Measurements from ENCODE around the gene MKX. TPM values are rescaled to one million over a fixed set of nuclear protein-coding genes. Genes with fewer than 3 reads are reported as not detected.

MKX gene
- total and polyA plus RNA-seq, 9 of the 15 experiments (the other 6 are each of a cell fraction or from before 2014, with no cell fraction given) = 0.07 TPM; not detected in 7

DNA sequence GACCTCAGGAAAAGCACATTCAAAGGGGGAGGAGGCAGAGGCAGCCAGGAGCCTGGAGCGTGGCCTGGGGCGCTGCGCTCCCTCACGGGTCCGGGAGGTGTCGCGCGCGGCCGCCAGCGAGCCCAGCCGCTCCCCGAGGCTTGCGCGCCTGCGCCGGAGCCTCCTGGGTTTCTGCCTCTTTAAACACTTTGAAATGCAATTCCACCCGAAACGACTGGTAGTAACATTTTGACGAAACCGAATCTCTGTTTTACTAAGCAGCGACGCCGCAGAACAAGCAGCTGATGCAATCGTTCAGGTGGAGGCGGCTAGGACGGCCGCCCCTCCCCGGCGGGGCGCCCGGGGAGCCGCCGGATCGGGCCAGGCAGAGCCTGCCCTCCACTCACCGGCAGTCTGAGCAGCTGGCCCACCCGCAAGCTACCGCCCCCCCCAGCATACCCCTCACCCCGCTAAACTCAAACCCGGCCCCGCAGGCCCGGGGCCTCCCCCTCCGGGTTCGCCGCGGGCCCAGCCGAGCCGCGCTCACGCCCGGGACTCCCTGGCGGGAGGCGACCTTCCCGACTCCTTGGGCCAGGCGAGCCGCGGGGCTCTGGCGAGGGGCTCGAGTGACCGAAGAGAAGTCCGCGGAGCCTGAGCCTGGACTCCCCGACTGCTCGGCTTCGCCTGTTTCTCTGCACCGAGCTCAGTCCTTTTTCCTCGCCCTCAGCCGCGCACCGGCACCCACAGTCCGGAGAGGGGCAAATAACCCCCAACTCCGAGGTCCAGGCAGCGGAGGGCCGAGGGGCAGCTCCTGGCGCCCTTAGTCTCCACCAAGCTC, 3.2 kb downstream of the MKX start:
- BruUV-seq (replicated peaks) = no TSS peak
- in situ Hi-C loops (cut with MboI) = loop anchor here (25.0 kb wide), 1 partner anchor 645 kb away; no protein-coding TSS in a partner anchor
- intact Hi-C loops (cut with micrococcal nuclease) = loop anchor here (1.0 kb wide), 1 partner anchor 437 kb away; no protein-coding TSS in a partner anchor
- peaks cover 11 to 31% of the 10 kb centered on the region in 2 experiments for H3K27me3 ChIP-seq (ENCODE audit: control insufficient read depth in 2 of 2, insufficient read depth in 2 of 2, low read length in 2 of 2)
- CTCF ChIA-PET (ENCODE audit: low intra/inter-chr PET ratio) = interaction anchor here (1.3 kb wide), 1 partner anchor 499 kb away, joined by 4 read pairs; no protein-coding TSS in a partner anchor
- no peaks in the 10 kb centered on the region for H3K9me3 ChIP-seq (replicated peaks; ENCODE audit: control insufficient read depth, insufficient read depth, low read depth, low read length)
- no peaks in the 10 kb centered on the region for H3K9me1 ChIP-seq (ENCODE audit: control insufficient read depth, insufficient read depth, low read length)
- peak overlapping the region; percentile 68 for H3K4me2 ChIP-seq (ENCODE audit: insufficient read depth, low read length)
- H3K27ac ChIP-seq (ENCODE audit: extremely low read depth, low read depth, low read length) = no peak overlapping the region
- H3K79me2 ChIP-seq (ENCODE audit: control insufficient read depth, insufficient read depth, low read length) = no peaks in the 10 kb centered on the region
- POLR2A ChIA-PET = no interaction called here
- H3K4me1 ChIP-seq (replicated peaks in 1 of 2; ENCODE audit: control insufficient read depth in 2 of 2, insufficient read depth in 2 of 2, low read length in 2 of 2) = peaks cover 0 to 21% of the 10 kb centered on the region in 2 experiments; a peak in 2 of 5 replicates
- no peaks in the 10 kb centered on the region for H3K36me3 ChIP-seq (ENCODE audit: control insufficient read depth, insufficient read depth, low read length)
- ATAC-seq (peak; percentile 100), FAIRE-seq (peak; percentile 86), DNase-seq (ENCODE audit: extremely low read depth in 1 of 4, low spot score in 3 of 4) (peak; percentile 74 to 78 (median 76))
- peak overlapping the region; percentile 46 for H3K4me3 ChIP-seq
- WGBS (ENCODE audit: insufficient coverage, low coverage, missing lambda C conversion rate) = 19% methylated on average over 39 of the region's 75 CpGs
- H2AFZ ChIP-seq (ENCODE audit: low read depth, low read length) = peak overlapping the region; percentile 84
- H3K9ac ChIP-seq (ENCODE audit: insufficient read depth in 1 of 2, low read depth in 2 of 2, low read length in 2 of 2) = peak overlapping the region in 1 of 2 experiments; percentile 84; a peak in 3 of 4 replicates
- no peaks in the 10 kb centered on the region for H4K20me1 ChIP-seq (replicated peaks; ENCODE audit: control insufficient read depth, insufficient read depth, low read length)
- no peak for TF ChIP-seq SMAD4 (CRISPR knock-in tag; conservative IDR thresholded peaks at IDR 0.05)
- TF ChIP-seq, protein P1, sequence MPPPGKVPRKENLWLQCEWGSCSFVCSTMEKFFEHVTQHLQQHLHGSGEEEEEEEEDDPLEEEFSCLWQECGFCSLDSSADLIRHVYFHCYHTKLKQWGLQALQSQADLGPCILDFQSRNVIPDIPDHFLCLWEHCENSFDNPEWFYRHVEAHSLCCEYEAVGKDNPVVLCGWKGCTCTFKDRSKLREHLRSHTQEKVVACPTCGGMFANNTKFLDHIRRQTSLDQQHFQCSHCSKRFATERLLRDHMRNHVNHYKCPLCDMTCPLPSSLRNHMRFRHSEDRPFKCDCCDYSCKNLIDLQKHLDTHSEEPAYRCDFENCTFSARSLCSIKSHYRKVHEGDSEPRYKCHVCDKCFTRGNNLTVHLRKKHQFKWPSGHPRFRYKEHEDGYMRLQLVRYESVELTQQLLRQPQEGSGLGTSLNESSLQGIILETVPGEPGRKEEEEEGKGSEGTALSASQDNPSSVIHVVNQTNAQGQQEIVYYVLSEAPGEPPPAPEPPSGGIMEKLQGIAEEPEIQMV (tag; conservative IDR thresholded peaks at IDR 0.05; ENCODE audit: low read depth) = peak; percentile 63; the same call in 1 of the 2 replicates
- TF ChIP-seq, protein P2, sequence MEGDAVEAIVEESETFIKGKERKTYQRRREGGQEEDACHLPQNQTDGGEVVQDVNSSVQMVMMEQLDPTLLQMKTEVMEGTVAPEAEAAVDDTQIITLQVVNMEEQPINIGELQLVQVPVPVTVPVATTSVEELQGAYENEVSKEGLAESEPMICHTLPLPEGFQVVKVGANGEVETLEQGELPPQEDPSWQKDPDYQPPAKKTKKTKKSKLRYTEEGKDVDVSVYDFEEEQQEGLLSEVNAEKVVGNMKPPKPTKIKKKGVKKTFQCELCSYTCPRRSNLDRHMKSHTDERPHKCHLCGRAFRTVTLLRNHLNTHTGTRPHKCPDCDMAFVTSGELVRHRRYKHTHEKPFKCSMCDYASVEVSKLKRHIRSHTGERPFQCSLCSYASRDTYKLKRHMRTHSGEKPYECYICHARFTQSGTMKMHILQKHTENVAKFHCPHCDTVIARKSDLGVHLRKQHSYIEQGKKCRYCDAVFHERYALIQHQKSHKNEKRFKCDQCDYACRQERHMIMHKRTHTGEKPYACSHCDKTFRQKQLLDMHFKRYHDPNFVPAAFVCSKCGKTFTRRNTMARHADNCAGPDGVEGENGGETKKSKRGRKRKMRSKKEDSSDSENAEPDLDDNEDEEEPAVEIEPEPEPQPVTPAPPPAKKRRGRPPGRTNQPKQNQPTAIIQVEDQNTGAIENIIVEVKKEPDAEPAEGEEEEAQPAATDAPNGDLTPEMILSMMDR (IDR thresholded peaks at IDR 0.05 in 2 of 3, conservative IDR thresholded peaks at IDR 0.05 in 1 of 3; ENCODE audit: insufficient read depth in 2 of 3, low read depth in 1 of 3, low read length in 3 of 3) = peak; percentile 72 to 84 (median 75)
- TF ChIP-seq CEBPG (CRISPR knock-in tag; IDR thresholded peaks at IDR 0.05) = no peak; the same call in 1 of the 2 replicates
- TF ChIP-seq CEBPG (tag; conservative IDR thresholded peaks at IDR 0.05 in 1 of 2, IDR thresholded peaks at IDR 0.05 in 1 of 2) = peak; percentile 51 to 61; a peak in 2 of 4 replicates
- TF ChIP-seq RBM39 (optimal IDR thresholded peaks at IDR 0.05; ENCODE audit: low read depth, low read length) = no peak
- TF ChIP-seq HDGF (IDR thresholded peaks at IDR 0.05) = no peak
- TF ChIP-seq GATAD2B (IDR thresholded peaks at IDR 0.05; ENCODE audit: borderline replicate concordance) = no peak
- TF ChIP-seq MAZ (CRISPR knock-in tag; conservative IDR thresholded peaks at IDR 0.05 in 1 of 2, IDR thresholded peaks at IDR 0.05 in 1 of 2) = peak in 1 of 2 experiments; percentile 40; a peak in 1 of 4 replicates
- TF ChIP-seq L3MBTL2 (IDR thresholded peaks at IDR 0.05) = 0 out of 2 replicates have a peak, but pooled peaks have one; percentile 21
- TF ChIP-seq RAD21 (CRISPR knock-in tag; conservative IDR thresholded peaks at IDR 0.05 in 1 of 2, IDR thresholded peaks at IDR 0.05 in 1 of 2) = peak; percentile 68
- TF ChIP-seq NRF1 (conservative IDR thresholded peaks at IDR 0.05 in 1 of 2, IDR thresholded peaks at IDR 0.05 in 1 of 2) = peak; percentile 90 to 91
- peak; percentile 56; the same call in 1 of the 2 replicates for TF ChIP-seq NFATC3 (IDR thresholded peaks at IDR 0.05)
- peak; percentile 50 for TF ChIP-seq POLR2G (IDR thresholded peaks at IDR 0.05; ENCODE audit: low read depth, low read length)
- TF ChIP-seq ZNF143 (CRISPR knock-in tag; IDR thresholded peaks at IDR 0.05) = no peak
